HEK293 (cell line): ENCODE results near the gene NOS1.

ENCODE experiments used
- CTCF ChIA-PET: fragments of 350-600 bp; formaldehyde crosslinking; extraction: SDS; loops from one replicate; lab custom pipeline; 2021; ENCODE audit warnings: antibody characterized with exemption; lab: Yijun Ruan, JAX
- POLR2A ChIA-PET: fragments of 300-600 bp; formaldehyde crosslinking; extraction: SDS; loops from one replicate; lab custom pipeline; 2020; ENCODE audit warnings: antibody characterized with exemption, inconsistent platforms; lab: Yijun Ruan, JAX
- H3K27ac ChIP-seq: fragments of 200-500 bp; sonication (Bioruptor generic); 2 replicates; pipeline ENCODE4 v1.5.1; 2014; ENCODE audit warnings: low read depth, low read length, control low read depth, inconsistent platforms; ENCODE audit errors: extremely low read depth
- H3K36me3 ChIP-seq, 2 experiments: fragments of 200-500 bp in 1 of 2; sonication (Bioruptor generic) in 1 of 2; 1 replicate in 1 of 2; 2 replicates in 1 of 2; pipeline ENCODE4 v1.5.1; 2014 to 2017; ENCODE audit warnings: inconsistent platforms in 2 of 2, low read length in 2 of 2; ENCODE audit not compliant: control insufficient read depth in 2 of 2, insufficient read depth in 1 of 2
- H3K4me1 ChIP-seq: fragments of 200-500 bp; sonication (Bioruptor generic); 2 replicates; pipeline ENCODE4 v1.5.1; 2014; ENCODE audit warnings: mild to moderate bottlenecking, low read length, inconsistent platforms; ENCODE audit not compliant: control insufficient read depth, insufficient read depth
- H3K4me3 ChIP-seq: 2 replicates; pipeline ENCODE4 v1.5.1; 2011; ENCODE audit warnings: low read depth, mild to moderate bottlenecking, control low read depth, low read length, moderate library complexity
- H3K9me3 ChIP-seq: fragments of 200-500 bp; sonication (Bioruptor generic); 2 replicates; pipeline ENCODE4 v1.5.1; 2014; ENCODE audit warnings: low read depth, low read length, inconsistent platforms; ENCODE audit not compliant: control insufficient read depth, insufficient read depth
- AEBP2 ChIP-seq: fragments of 450-650 bp; formaldehyde crosslinking; IDR thresholded peaks from 2 replicates; pipeline ENCODE4 v1.5.1; 2016; ENCODE audit warnings: missing biosample characterization, missing genetic modification characterization, borderline replicate concordance
- GLIS2 ChIP-seq: fragments of 450-650 bp; formaldehyde crosslinking; IDR thresholded peaks from 2 replicates; pipeline ENCODE4 v1.5.1; 2016; ENCODE audit warnings: missing biosample characterization, missing genetic modification characterization
- OVOL3 ChIP-seq: fragments of 450-650 bp; formaldehyde crosslinking; IDR thresholded peaks from 2 replicates; pipeline ENCODE4 v1.5.1; 2016; ENCODE audit warnings: missing biosample characterization, missing genetic modification characterization
- REST ChIP-seq: fragments of 450-650 bp; formaldehyde crosslinking; IDR thresholded peaks from 2 replicates; pipeline ENCODE4 v1.5.1; 2016; ENCODE audit warnings: missing biosample characterization, missing genetic modification characterization
- ZNF157 ChIP-seq: fragments of 450-650 bp; formaldehyde crosslinking; IDR thresholded peaks from 2 replicates; pipeline ENCODE4 v1.5.1; 2016; ENCODE audit warnings: missing biosample characterization, missing genetic modification characterization
- ZNF16 ChIP-seq: fragments of 450-650 bp; formaldehyde crosslinking; IDR thresholded peaks from 2 replicates; pipeline ENCODE4 v1.5.1; 2016; ENCODE audit warnings: low read depth, missing biosample characterization, missing genetic modification characterization
- ZNF202 ChIP-seq: fragments of 450-650 bp; formaldehyde crosslinking; IDR thresholded peaks from 2 replicates; pipeline ENCODE4 v1.5.1; 2016; ENCODE audit warnings: missing biosample characterization, missing genetic modification characterization, borderline replicate concordance
- ZNF266 ChIP-seq: fragments of 450-650 bp; formaldehyde crosslinking; IDR thresholded peaks from 2 replicates; pipeline ENCODE4 v1.5.1; 2016; ENCODE audit warnings: missing biosample characterization, missing genetic modification characterization, low read depth
- ZNF324 ChIP-seq: fragments of 450-650 bp; formaldehyde crosslinking; IDR thresholded peaks from 2 replicates; pipeline ENCODE4 v1.5.1; 2016; ENCODE audit warnings: missing biosample characterization, missing genetic modification characterization
- ZNF513 ChIP-seq: fragments of 450-650 bp; IDR thresholded peaks from 2 replicates; pipeline ENCODE4 v1.5.1; 2018; ENCODE audit warnings: missing biosample characterization, missing genetic modification characterization
- ZNF518A ChIP-seq: fragments of 450-650 bp; formaldehyde crosslinking; conservative IDR thresholded peaks from 2 replicates; pipeline ENCODE4 v1.5.1; 2016; ENCODE audit warnings: low read depth, missing biosample characterization, missing genetic modification characterization
- ZNF843 ChIP-seq: fragments of 450-650 bp; formaldehyde crosslinking; IDR thresholded peaks from 2 replicates; pipeline ENCODE4 v1.5.1; 2016; ENCODE audit warnings: missing biosample characterization, missing genetic modification characterization
- TF ChIP-seq, protein P1 (sequence below): fragments of 450-650 bp; formaldehyde crosslinking; IDR thresholded peaks from 2 replicates; pipeline ENCODE4 v1.5.1; 2016; ENCODE audit warnings: missing biosample characterization, missing genetic modification characterization
- TF ChIP-seq, protein P2 (sequence below): fragments of 450-650 bp; formaldehyde crosslinking; IDR thresholded peaks from 2 replicates; pipeline ENCODE4 v1.5.1; 2016; ENCODE audit warnings: missing biosample characterization, missing genetic modification characterization
- TF ChIP-seq, protein P3 (sequence below): fragments of 450-650 bp; formaldehyde crosslinking; IDR thresholded peaks from 2 replicates; pipeline ENCODE4 v1.5.1; 2016; ENCODE audit warnings: missing biosample characterization, missing genetic modification characterization

Gene NOS1

GRCh38 chr12:117218149-117218548 lies 143.3 kb downstream of the NOS1 start:
- TF ChIP-seq, protein P1, sequence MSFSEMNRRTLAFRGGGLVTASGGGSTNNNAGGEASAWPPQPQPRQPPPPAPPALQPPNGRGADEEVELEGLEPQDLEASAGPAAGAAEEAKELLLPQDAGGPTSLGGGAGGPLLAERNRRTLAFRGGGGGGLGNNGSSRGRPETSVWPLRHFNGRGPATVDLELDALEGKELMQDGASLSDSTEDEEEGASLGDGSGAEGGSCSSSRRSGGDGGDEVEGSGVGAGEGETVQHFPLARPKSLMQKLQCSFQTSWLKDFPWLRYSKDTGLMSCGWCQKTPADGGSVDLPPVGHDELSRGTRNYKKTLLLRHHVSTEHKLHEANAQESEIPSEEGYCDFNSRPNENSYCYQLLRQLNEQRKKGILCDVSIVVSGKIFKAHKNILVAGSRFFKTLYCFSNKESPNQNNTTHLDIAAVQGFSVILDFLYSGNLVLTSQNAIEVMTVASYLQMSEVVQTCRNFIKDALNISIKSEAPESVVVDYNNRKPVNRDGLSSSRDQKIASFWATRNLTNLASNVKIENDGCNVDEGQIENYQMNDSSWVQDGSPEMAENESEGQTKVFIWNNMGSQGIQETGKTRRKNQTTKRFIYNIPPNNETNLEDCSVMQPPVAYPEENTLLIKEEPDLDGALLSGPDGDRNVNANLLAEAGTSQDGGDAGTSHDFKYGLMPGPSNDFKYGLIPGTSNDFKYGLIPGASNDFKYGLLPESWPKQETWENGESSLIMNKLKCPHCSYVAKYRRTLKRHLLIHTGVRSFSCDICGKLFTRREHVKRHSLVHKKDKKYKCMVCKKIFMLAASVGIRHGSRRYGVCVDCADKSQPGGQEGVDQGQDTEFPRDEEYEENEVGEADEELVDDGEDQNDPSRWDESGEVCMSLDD (tag by site-specific recombination) = no peak
- TF ChIP-seq GLIS2 (tag by site-specific recombination) (no peak), ZNF324 (tag by site-specific recombination) (no peak), ZNF513 (tag by site-specific recombination) (no peak), ZNF157 (tag by site-specific recombination) (no peak), ZNF202 (tag by site-specific recombination) (no peak), ZNF518A (tag by site-specific recombination) (no peak), ZNF266 (tag by site-specific recombination) (no peak), ZNF843 (no peak), AEBP2 (tag by site-specific recombination) (no peak)
- TF ChIP-seq, protein P2, sequence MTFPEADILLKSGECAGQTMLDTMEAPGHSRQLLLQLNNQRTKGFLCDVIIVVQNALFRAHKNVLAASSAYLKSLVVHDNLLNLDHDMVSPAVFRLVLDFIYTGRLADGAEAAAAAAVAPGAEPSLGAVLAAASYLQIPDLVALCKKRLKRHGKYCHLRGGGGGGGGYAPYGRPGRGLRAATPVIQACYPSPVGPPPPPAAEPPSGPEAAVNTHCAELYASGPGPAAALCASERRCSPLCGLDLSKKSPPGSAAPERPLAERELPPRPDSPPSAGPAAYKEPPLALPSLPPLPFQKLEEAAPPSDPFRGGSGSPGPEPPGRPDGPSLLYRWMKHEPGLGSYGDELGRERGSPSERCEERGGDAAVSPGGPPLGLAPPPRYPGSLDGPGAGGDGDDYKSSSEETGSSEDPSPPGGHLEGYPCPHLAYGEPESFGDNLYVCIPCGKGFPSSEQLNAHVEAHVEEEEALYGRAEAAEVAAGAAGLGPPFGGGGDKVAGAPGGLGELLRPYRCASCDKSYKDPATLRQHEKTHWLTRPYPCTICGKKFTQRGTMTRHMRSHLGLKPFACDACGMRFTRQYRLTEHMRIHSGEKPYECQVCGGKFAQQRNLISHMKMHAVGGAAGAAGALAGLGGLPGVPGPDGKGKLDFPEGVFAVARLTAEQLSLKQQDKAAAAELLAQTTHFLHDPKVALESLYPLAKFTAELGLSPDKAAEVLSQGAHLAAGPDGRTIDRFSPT = no peak
- H3K4me3 ChIP-seq = no peak overlapping the region
- no peaks in the 10 kb centered on the region for H3K9me3 ChIP-seq
- no peaks in the 10 kb centered on the region for H3K4me1 ChIP-seq
- no peaks in the 10 kb centered on the region for H3K36me3 ChIP-seq
- ChIA-PET CTCF (interaction anchor here (0.5 to 1.8 kb wide), 3 partner anchors 12 to 369 kb away, joined by 3 to 7 read pairs (median 4); no protein-coding TSS in a partner anchor), POLR2A (interaction anchor here (0.7 kb wide), 1 partner anchor 371 kb away, joined by 4 read pairs; no protein-coding TSS in a partner anchor)
- H3K27ac ChIP-seq = no peak overlapping the region

DNA sequence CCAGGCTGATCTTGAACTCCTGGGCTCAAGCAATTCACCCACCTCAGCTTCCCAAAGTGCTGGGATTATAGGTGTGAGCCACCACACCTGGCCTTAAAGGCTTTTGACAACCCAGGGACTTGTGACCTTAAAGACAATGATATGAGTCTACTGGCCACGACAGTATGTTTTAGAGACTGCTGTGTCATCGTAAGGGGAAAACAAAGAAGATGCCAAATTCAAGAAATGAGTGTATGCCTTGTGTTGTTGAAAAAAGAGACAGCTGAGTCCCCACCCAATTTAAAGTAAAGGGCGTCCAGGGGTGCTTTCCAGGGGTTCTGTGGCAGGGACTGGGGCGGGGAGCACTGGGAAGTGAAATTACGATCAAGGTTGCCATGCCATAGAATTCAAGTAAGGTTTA lies 144.7 kb downstream of the NOS1 start:
- Histone ChIP-seq H3K4me3 (no peak overlapping the region), H3K4me1 (no peaks in the 10 kb centered on the region), H3K36me3 (no peaks in the 10 kb centered on the region), H3K27ac (no peak overlapping the region), H3K9me3 (no peaks in the 10 kb centered on the region)
- ChIA-PET CTCF (interaction anchor here (0.8 kb wide), 1 partner anchor 633 kb away, joined by 3 read pairs; no protein-coding TSS in a partner anchor), POLR2A (no interaction called here)
- TF ChIP-seq OVOL3 (tag by site-specific recombination) (no peak), REST (no peak), ZNF16 (tag by site-specific recombination) (no peak)
- TF ChIP-seq, protein P3, sequence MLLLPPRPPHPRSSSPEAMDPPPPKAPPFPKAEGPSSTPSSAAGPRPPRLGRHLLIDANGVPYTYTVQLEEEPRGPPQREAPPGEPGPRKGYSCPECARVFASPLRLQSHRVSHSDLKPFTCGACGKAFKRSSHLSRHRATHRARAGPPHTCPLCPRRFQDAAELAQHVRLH = no peak
